H7 (cell line): Measurements from ENCODE around the gene VAX1. TPM values are rescaled to one million over a fixed set of nuclear protein-coding genes. Genes with fewer than 3 reads are reported as not detected.

Source experiments
- DNase-seq: peaks from one replicate; pipeline ENCODE4 v3.0.0; 2012
- H3K27me3 ChIP-seq: 2 replicates; pipeline ENCODE4 v1.6.0; 2011; ENCODE audit warnings: mild to moderate bottlenecking, low read length; ENCODE audit not compliant: control insufficient read depth, insufficient read depth
- H3K36me3 ChIP-seq: replicated peaks from 2 replicates; pipeline ENCODE4 v1.5.1; 2011; ENCODE audit warnings: low read length; ENCODE audit not compliant: control insufficient read depth, insufficient read depth
- H3K4me3 ChIP-seq: 2 replicates; pipeline ENCODE4 v1.5.1; 2011; ENCODE audit warnings: low read depth, mild to moderate bottlenecking, control low read depth, low read length, moderate library complexity; ENCODE audit not compliant: insufficient read depth
- total RNA-seq: library from RNA; depleted of rRNA; stranded (reverse); fragments of >200 nt; shearing (Covaris generic); gene quantifications from 2 replicates; pipeline ENCODE4 v1.2.3, GENCODE V29; 2014

Gene VAX1
- total RNA-seq, 1 experiment from 2014 or later = 0.62 TPM

DNA sequence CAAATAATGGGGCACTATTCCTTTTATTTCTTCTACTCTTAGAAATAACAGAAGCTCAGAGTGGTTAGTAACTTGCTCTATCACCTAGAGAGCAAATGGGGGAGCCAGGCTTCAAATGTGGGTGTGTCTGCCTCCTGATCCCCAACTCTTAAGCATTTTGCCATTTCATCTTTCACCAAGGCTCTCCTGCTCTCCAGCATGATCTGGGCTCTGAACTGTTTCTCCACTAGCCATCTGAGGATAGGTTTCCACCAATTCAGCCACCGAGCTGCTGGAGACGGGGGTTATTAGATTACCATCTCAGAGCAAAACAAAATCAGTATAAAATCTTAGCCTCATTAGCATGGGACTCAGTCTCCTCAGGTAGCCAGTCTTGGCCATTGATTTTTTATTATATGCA, 20.2 kb upstream of the VAX1 start:
- Histone ChIP-seq H3K36me3 (no peaks in the 10 kb centered on the region), H3K4me3 (no peak overlapping the region), H3K27me3 (peaks cover 94% of the 10 kb centered on the region)
- DNase-seq = no peak

DNA sequence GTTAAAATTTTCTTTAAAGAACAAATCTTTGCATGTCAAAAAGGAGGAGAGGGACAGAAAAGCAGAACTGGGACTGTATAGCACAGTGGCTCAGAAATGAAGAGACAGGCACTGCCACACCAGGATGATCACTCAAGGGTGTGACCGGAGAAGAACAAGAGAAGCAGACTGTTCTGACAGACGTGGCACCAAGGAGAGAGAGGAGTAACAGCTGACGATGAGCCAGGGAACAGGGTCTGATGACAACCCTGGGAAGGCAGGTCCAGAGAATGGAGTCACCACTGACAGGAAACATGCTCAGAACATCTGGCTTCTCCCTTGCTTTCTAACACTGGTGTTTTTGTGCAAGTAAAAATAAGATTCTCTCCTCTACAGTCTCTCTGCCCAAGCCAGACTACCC, 14.6 kb upstream of the VAX1 start:
- Histone ChIP-seq H3K27me3 (peaks cover 82% of the 10 kb centered on the region), H3K4me3 (no peak overlapping the region), H3K36me3 (no peaks in the 10 kb centered on the region)
- no peak for DNase-seq

DNA sequence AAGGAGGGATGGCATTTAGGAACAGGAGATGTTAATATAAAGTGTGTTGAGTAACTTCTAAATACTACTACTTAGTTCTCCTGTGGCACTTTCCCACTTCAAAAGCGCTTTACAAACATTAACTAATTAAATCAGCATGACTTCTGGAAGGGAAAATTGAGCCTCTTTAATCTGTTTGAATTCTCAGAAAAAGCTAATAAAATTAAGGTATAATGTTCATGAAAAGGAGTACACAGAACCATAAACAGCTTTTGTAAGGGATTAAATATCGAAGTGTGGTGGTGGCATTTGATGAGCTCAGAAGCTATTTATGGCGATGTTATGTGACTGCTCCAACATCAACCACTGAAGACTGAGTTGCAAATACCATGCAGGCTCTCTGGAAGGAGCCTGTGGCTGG, 10.2 kb upstream of the VAX1 start:
- Histone ChIP-seq H3K4me3 (no peak overlapping the region), H3K36me3 (no peaks in the 10 kb centered on the region), H3K27me3 (peaks cover 71% of the 10 kb centered on the region)
- no peak for DNase-seq

DNA sequence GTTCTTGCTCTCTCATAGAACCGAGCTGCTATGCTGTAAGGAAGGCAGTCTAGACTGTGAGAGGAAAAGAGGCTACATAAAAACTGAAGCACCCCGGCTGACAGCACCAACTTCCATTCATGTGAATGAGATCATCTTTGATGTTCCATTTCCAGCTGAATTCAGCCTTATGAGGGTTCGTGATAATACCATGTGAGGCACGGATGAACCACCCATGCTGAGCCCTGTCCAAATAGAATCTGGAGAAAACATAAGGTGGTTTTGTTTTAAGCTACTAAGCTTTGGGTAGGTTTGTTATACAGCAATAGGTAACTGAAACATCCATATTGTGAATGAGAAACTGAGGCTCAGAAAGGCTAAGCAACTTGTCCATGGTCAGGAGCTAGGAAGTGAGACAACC, 6.9 kb upstream of the VAX1 start:
- Histone ChIP-seq H3K36me3 (no peaks in the 10 kb centered on the region), H3K27me3 (peaks cover 84% of the 10 kb centered on the region), H3K4me3 (no peak overlapping the region)
- no peak for DNase-seq

DNA sequence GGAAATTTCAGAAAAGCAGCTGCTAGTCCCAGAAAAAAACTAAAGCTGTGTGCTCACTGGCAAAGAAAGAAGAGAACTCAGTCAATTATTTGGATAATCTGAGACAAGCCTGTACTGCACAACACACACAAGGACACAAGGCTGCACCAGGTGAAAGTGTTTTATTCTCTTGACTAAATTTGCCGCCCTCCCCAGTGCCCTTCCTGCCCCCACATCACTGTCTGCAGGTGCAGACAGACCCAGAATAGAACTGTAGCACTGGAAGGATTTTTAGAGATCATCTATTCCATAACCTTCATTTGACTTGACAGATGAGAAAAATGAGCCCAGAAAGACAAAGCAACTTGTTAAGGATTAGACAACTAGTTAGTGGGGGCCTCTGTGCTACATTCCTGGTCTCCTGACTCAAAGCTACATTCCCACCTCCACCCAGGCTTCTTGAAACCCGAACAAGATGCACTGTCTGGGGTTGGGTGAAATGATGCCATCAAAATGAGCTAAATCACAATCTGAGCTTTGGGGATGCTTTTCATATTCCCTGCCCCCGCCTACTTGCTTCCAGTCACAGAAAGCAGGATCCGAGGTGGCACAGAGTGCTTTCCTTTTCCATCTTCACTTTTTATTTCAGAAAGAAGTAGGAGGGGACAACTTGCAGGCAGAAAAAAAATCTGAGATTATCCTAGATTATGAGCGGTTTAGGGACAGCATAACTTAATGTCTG, 5.2 kb upstream of the VAX1 start:
- H3K27me3 ChIP-seq = peaks cover 86% of the 10 kb centered on the region
- H3K36me3 ChIP-seq = no peaks in the 10 kb centered on the region
- no peak overlapping the region for H3K4me3 ChIP-seq
- DNase-seq = no peak

GRCh38 chr10:117140525-117140902, 2.4 kb upstream of the VAX1 start:
- Histone ChIP-seq H3K36me3 (no peaks in the 10 kb centered on the region), H3K27me3 (peaks cover 94% of the 10 kb centered on the region), H3K4me3 (no peak overlapping the region; the same call in 1 of the 2 replicates)
- DNase-seq = peak; percentile 74

GRCh38 chr10:117139581-117140524, 1.8 kb upstream of the VAX1 start:
- Histone ChIP-seq H3K27me3 (peaks cover 98% of the 10 kb centered on the region), H3K36me3 (no peaks in the 10 kb centered on the region), H3K4me3 (peak overlapping the region; percentile 23)
- DNase-seq = peak; percentile 89

DNA sequence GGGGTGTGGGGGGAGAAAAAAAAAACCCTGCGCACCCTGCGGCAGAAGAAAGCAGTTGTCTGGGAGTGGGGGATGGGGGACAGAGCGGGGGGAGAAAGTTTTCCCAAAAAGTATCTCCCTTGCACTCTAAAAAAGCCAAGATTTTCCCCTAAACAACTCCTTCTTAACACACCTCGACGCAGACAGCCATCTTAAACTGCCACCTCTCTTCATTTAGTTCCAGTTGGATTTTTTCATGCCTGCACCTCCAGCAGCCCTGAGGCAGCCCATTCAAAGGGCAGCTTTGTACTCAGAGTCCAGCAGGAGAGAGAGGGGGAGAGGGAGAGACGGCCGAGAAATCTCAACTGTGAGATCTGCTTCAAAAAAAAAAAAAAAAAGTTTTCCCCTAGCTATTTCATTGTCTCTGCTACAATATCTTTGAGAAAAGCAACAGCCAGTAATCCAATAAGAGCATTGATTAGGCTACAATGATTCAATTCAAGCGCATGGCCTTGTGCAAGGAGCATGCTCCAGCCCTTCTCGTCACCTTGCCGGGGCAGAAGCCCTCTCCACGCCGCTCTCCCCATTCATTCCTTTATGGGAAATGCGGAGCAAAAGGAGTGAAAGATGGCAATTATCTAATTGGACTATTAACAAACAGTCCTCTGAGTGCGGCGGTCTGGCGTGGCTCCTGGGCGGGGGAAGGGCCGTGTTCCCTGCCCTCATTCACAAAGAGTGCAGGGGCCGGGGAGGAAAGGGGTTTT, 939 bp upstream of the VAX1 start:
- Histone ChIP-seq H3K36me3 (no peaks in the 10 kb centered on the region), H3K4me3 (no peak overlapping the region), H3K27me3 (peaks cover 97% of the 10 kb centered on the region)
- DNase-seq = peak; percentile 67

- Histone ChIP-seq H3K4me3 (peak overlapping the region; percentile 36), H3K27me3 (peaks cover 98% of the 10 kb centered on the region), H3K36me3 (no peaks in the 10 kb centered on the region)
- DNase-seq = peak; percentile 92
These were observed 799 bp downstream of the VAX1 start for GRCh38 chr10:117137031-117137910.

DNA sequence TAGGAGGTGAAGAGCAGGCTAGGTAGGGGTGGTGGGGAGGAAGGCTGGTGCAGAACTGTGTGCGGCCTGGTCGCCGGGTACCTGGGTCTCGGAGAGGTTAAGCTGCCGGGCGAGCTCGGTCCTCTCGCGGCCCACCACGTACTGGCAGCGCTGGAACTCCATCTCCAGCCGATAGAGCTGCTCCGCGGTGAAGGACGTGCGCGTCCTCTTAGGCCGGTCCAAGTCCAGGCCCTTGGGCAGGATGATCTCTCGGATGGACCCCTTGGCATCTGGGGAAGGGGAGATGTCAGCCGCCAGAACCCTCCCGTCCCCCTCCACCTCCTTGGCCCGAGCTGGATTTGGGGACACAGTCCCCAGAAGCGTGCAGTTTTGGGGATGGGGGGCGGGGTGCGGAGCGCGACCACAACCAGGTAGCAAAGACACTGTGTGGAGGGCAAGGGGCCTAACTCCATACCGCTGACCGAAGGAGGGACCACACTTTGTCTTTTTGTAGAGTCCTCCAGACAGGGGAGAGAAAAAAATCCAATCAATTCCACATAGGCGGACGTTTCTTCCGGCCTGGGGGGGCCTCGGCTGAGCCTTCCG, 1.6 kb downstream of the VAX1 start:
- DNase-seq = peak; percentile 63
- Histone ChIP-seq H3K27me3 (peaks cover 98% of the 10 kb centered on the region), H3K36me3 (no peaks in the 10 kb centered on the region), H3K4me3 (peak overlapping the region; percentile 36)

GRCh38 chr10:117135480-117136140, 2.5 kb downstream of the VAX1 start:
- DNase-seq = peak; percentile 28
- peaks cover 98% of the 10 kb centered on the region for H3K27me3 ChIP-seq
- H3K36me3 ChIP-seq = no peaks in the 10 kb centered on the region
- H3K4me3 ChIP-seq = no peak overlapping the region

- no peak for DNase-seq
- H3K27me3 ChIP-seq = peaks cover 98% of the 10 kb centered on the region
- H3K4me3 ChIP-seq = peak overlapping the region; percentile 32; the same call in 1 of the 2 replicates
- no peaks in the 10 kb centered on the region for H3K36me3 ChIP-seq
These were observed 3.1 kb downstream of the VAX1 start for GRCh38 chr10:117135026-117135372.

- Histone ChIP-seq H3K27me3 (peaks cover 99% of the 10 kb centered on the region), H3K36me3 (no peaks in the 10 kb centered on the region), H3K4me3 (peak overlapping the region; percentile 32)
- DNase-seq = peak; percentile 83
These were observed 3.6 kb downstream of the VAX1 start for GRCh38 chr10:117134306-117135025.
